Hepatocyte (in vitro differentiated cells): Measurements from ENCODE around the gene BUD23. TPM values are rescaled to one million over a fixed set of nuclear protein-coding genes. Genes with fewer than 3 reads are reported as not detected.

Experiments
- DNase-seq: peaks from one replicate; pipeline ENCODE4 v3.0.0-alpha.2; 2016; ENCODE audit warnings: low spot score
- H2AFZ ChIP-seq: fragments of 200-600 bp; sonication (generic); 2 replicates; pipeline ENCODE4 v1.6.0; 2016; ENCODE audit warnings: antibody characterized with exemption, mild to moderate bottlenecking
- H3K27ac ChIP-seq: fragments of 200-600 bp; sonication (generic); 2 replicates; pipeline ENCODE4 v1.5.1; 2016; ENCODE audit warnings: mild to moderate bottlenecking
- H3K27me3 ChIP-seq: fragments of 200-600 bp; sonication (generic); 2 replicates; pipeline ENCODE4 v1.6.1; 2016
- H3K36me3 ChIP-seq: fragments of 200-600 bp; sonication (generic); replicated peaks from 2 replicates; pipeline ENCODE4 v1.5.1; 2016; ENCODE audit warnings: low read depth; ENCODE audit not compliant: insufficient read depth
- H3K4me1 ChIP-seq: fragments of 200-600 bp; sonication (generic); 2 replicates; pipeline ENCODE4 v1.5.1; 2016; ENCODE audit warnings: mild to moderate bottlenecking, moderate library complexity; ENCODE audit not compliant: insufficient read depth
- H3K4me2 ChIP-seq: fragments of 200-600 bp; sonication (generic); 2 replicates; pipeline ENCODE4 v1.6.0; 2016
- H3K4me3 ChIP-seq: fragments of 200-600 bp; sonication (generic); 2 replicates; pipeline ENCODE4 v1.5.1; 2016; ENCODE audit warnings: mild to moderate bottlenecking
- H3K79me2 ChIP-seq: fragments of 200-600 bp; sonication (generic); 2 replicates; pipeline ENCODE4 v1.6.0; 2017; ENCODE audit warnings: mild to moderate bottlenecking
- H3K9me2 ChIP-seq: fragments of 200-600 bp; sonication (generic); replicated peaks from 2 replicates; pipeline ENCODE4 v1.6.0; 2017; ENCODE audit warnings: mild to moderate bottlenecking; ENCODE audit not compliant: insufficient read depth
- H3K9me3 ChIP-seq: fragments of 200-600 bp; sonication (generic); 2 replicates; pipeline ENCODE4 v1.5.1; 2016; ENCODE audit warnings: low read depth, mild to moderate bottlenecking
- H4K20me1 ChIP-seq: fragments of 200-600 bp; sonication (generic); 2 replicates; pipeline ENCODE4 v1.6.0; 2016; ENCODE audit warnings: mild to moderate bottlenecking; ENCODE audit not compliant: insufficient read depth, poor library complexity, severe bottlenecking
- CTCF ChIP-seq: fragments of 200-600 bp; sonication (generic); IDR thresholded peaks from 2 replicates; pipeline ENCODE4 v1.5.1; 2016; ENCODE audit warnings: antibody characterized with exemption, mild to moderate bottlenecking; ENCODE audit not compliant: poor library complexity
- EZH2 ChIP-seq: fragments of 200-600 bp; sonication (generic); IDR thresholded peaks from 2 replicates; pipeline ENCODE4 v1.6.1; 2016; ENCODE audit warnings: antibody characterized with exemption, mild to moderate bottlenecking, borderline replicate concordance
- EZH2phosphoT487 ChIP-seq: fragments of 200-600 bp; sonication (generic); IDR thresholded peaks from one replicate; pipeline ENCODE4 v1.6.1; 2018; ENCODE audit warnings: antibody characterized with exemption, mild to moderate bottlenecking, low read depth, moderate library complexity; ENCODE audit not compliant: unreplicated experiment, severe bottlenecking
- WGBS: methylation state at CpG from one replicate; pipeline ENCODE4 v1.1.6; 2016; ENCODE audit warnings: low lambda C conversion rate; ENCODE audit errors: missing lambda C conversion rate; 5-methylcytosine and 5-hydroxymethylcytosine counted together
- polyA plus RNA-seq: library from polyadenylated mRNA; unstranded; fragments of >200 nt; fragmentation: Nextera tagmentation; extraction: Ambion mirVana; gene quantifications from 2 replicates; pipeline ENCODE4 v1.2.1, GENCODE V29; 2016
- total RNA-seq: library from RNA; depleted of rRNA; stranded (reverse); fragments of >200 nt; gene quantifications from 2 replicates; pipeline ENCODE4 v1.2.3, GENCODE V29; 2014

The BUD23 gene
- total and polyA plus RNA-seq, 2 experiments from 2014 or later, result 35.9 to 112 TPM

- peaks cover 3% of the 10 kb centered on the region for H4K20me1 ChIP-seq
- TF ChIP-seq EZH2, result no peak
- no peak for TF ChIP-seq EZH2phosphoT487
- no peak for TF ChIP-seq CTCF
- no peaks in the 10 kb centered on the region for H3K27me3 ChIP-seq
- peak overlapping the region; percentile 90 for H3K27ac ChIP-seq
- peak; percentile 95 for DNase-seq
- peaks cover 37% of the 10 kb centered on the region for H3K4me1 ChIP-seq
- H3K36me3 ChIP-seq, result no peaks in the 10 kb centered on the region
- H3K9me2 ChIP-seq, result no peaks in the 10 kb centered on the region
- H3K4me2 ChIP-seq, result peak overlapping the region; percentile 98
- H2AFZ ChIP-seq, result no peak overlapping the region
- WGBS, result 27% methylated on average over 16 of the region's 16 CpGs
- no peak overlapping the region for H3K4me3 ChIP-seq
- H3K9me3 ChIP-seq, result no peaks in the 10 kb centered on the region
- peaks cover 72% of the 10 kb centered on the region for H3K79me2 ChIP-seq
Observed at GRCh38 chr7:73715648-73716317, 32.4 kb downstream of the BUD23 start.

- Histone ChIP-seq H2AFZ (no peak overlapping the region), H3K36me3 (no peaks in the 10 kb centered on the region), H3K9me3 (no peaks in the 10 kb centered on the region), H3K4me2 (peak overlapping the region; percentile 98), H3K79me2 (peaks cover 66% of the 10 kb centered on the region), H3K27ac (peak overlapping the region; percentile 69), H3K4me1 (peaks cover 37% of the 10 kb centered on the region), H4K20me1 (peaks cover 3% of the 10 kb centered on the region), H3K9me2 (no peaks in the 10 kb centered on the region), H3K4me3 (no peak overlapping the region), H3K27me3 (no peaks in the 10 kb centered on the region)
- peak; percentile 19 for DNase-seq
- WGBS, result 74% methylated on average over 4 of the region's 4 CpGs
- TF ChIP-seq CTCF (no peak), EZH2 (no peak), EZH2phosphoT487 (no peak)
Observed at GRCh38 chr7:73716318-73716890, 33.0 kb downstream of the BUD23 start.

- peak; percentile 16 for DNase-seq
- no peak overlapping the region for H2AFZ ChIP-seq
- H4K20me1 ChIP-seq, result peaks cover 3% of the 10 kb centered on the region
- TF ChIP-seq EZH2phosphoT487 (no peak), CTCF (no peak), EZH2 (no peak)
- no peaks in the 10 kb centered on the region for H3K36me3 ChIP-seq
- 91% methylated on average over 10 of the region's 13 CpGs for WGBS
- peaks cover 58% of the 10 kb centered on the region for H3K79me2 ChIP-seq
- peaks cover 37% of the 10 kb centered on the region for H3K4me1 ChIP-seq
- peak overlapping the region; percentile 69 for H3K27ac ChIP-seq
- H3K4me3 ChIP-seq, result no peak overlapping the region
- H3K27me3 ChIP-seq, result no peaks in the 10 kb centered on the region
- peak overlapping the region; percentile 98 for H3K4me2 ChIP-seq
- no peaks in the 10 kb centered on the region for H3K9me3 ChIP-seq
- H3K9me2 ChIP-seq, result no peaks in the 10 kb centered on the region
Observed at GRCh38 chr7:73717025-73717807, 33.8 kb downstream of the BUD23 start.
